Measurements from ENCODE around the gene EIF3J.
A peak's percentile ranks its signal among the peaks of the same experiment; 100 is the strongest.
"Not testable (repeated sequence)": the region's sequence is repeated elsewhere in the genome, so short reads cannot be mapped to it uniquely, and the experiment has no call there.

Gene EIF3J, protein sequence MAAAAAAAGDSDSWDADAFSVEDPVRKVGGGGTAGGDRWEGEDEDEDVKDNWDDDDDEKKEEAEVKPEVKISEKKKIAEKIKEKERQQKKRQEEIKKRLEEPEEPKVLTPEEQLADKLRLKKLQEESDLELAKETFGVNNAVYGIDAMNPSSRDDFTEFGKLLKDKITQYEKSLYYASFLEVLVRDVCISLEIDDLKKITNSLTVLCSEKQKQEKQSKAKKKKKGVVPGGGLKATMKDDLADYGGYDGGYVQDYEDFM

DNA sequence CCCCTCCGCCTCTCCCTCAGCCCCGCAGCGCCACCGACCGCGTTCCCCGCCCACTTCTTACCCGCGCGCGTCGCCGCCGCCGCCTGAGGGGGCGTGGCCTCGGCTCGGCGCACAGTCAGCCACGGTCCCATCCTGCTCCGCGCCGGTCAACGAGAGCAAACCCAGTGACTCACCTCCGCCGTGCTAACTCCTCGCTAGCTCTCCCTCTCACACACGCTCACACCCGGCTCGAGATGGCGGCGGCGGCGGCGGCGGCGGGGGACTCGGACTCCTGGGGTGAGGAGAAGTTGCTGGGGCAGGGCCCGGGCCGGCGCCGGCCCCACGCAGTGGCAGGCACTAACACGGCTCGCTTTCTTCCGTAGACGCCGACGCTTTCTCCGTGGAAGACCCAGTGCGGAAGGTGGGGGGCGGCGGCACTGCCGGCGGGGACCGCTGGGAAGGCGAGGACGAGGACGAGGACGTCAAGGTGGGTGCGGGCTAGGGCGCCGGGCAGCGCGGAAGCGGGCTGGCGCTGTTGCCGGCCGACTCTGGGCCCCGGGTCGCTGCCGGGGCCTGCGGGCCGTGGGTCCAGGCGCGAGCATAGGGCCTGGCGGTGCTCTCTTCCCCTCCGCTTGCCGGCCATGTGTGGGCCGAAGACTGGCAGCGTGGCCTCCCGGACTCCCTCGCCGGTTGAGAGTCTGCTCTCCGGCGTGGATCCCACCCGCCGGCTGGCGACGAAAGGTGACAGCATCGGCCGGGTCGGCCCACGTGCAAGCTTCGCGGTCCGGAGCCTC is at the start of gene EIF3J:
TSS of gene EIF3J (plus strand) at position 186 of the 773 bp plus-strand sequence. CDS start at position 234, 48 bp downstream.
- peak; percentile 78 to 80 for DNase-seq

DNA sequence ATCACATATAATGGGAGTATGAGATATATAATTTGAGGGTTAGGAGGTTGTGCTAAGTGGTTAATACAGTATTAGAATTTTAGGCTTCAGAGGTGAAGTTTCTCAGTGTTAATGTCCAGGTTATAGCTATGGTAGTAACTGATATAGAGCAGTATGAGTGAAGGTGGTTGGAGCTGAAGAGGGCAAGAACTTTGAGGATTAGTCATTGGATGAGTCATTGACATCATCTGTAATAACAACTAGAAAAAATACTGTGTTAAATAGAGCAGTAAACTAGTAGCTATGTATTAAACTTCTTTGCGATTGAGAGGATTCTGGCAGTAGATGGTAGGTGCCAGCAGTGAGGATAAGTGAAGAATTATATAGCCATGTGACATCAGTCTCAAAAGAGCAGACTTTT is 47.5 kb upstream of the EIF3J start:
- DNase-seq: no peak

DNA sequence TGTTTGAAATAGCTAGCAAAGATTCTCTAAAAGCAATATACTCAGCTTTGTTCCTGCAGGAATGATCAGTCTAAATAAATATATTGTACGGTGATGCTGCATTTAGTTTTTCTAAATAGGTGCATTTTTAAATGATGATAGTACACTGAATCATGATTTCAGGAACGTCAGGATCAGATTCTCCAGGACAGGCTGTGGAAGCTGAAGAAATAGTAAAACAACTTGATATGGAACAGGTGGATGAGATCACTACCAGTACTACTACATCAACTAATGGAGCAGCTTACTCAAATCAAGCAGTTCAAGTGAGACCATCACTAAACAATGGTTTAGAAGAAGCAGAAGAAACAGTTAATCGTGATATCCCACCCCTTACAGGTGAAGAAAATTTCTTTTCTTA is 46.3 kb upstream of the EIF3J start:
- no peak for DNase-seq

DNA sequence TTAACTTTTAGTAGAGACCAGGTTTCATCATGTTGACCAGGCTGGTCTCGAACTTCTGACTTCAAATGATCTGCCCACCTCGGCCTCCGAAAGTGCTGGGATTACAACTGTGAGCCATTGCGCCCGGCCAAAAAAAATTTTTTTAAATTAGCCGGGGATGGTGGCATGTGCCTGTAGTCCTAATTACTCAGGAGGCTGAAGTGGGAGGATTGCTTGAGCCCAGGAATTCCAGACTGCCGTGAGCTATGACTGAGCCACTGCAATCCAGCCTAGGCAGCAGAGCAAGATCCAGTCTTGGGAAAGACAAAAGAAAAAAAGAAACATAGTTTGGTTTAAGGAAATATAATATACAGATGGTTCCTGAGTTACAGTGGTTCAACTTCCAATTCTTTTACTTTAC is 44.9 kb upstream of the EIF3J start:
- DNase-seq: no peak

DNA sequence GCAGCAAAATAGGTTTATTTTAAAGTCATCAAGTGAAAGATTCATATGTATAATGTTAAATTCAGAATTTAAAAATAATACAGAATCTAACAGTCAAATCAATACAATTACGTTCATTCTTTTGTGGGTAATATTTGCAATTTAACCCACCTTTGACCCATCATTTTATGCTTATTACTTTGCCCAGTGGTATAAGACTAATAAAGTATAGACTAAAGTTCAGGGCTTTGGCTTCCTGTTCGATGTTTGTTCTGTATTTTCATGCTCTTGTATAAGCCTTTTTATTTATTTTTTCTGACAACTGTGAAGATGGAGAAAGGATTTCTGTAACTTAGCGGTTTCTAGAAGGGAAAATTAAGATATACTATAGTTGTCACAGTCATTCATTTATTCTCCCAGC is 44.3 kb upstream of the EIF3J start:
- DNase-seq: no peak

DNA sequence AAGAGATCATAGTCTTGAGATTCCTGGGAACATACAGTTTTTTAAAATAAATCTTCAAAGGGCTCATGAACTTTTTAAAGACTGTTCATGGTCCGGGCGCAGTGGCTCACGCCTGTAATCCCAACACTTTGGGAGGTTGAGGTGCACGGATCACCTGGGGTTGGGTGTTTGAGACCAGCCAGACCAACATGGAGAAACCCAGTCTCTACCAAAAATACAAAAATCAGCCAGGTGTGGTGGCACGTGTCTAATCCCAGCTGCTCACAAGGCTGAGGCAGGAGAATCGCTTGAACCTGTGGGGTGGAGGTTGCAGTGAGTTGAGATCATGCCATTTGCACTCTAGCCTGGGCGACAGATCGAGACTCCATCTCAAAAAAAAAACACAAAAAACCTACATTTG is 41.4 kb upstream of the EIF3J start:
- no peak for DNase-seq

DNA sequence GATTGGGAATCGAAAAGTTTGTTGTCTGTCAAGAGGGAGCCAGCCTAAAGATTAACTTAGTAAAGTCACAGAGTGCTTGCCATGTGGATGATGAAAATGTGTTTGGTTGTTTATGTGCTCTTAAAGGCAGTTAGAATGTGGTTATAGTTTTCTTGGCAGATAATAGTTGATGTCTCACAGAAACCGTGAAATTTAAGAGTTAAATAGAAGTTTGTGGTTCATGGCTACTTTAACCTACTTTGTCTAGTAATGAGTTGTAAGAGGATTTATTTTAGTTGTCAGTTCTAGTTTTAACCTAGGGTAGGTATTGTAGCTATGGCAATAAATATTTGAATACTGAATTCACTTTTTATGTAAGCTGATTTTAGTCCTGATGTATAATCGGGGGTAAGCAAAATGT is 36.4 kb upstream of the EIF3J start:
- no peak for DNase-seq

DNA sequence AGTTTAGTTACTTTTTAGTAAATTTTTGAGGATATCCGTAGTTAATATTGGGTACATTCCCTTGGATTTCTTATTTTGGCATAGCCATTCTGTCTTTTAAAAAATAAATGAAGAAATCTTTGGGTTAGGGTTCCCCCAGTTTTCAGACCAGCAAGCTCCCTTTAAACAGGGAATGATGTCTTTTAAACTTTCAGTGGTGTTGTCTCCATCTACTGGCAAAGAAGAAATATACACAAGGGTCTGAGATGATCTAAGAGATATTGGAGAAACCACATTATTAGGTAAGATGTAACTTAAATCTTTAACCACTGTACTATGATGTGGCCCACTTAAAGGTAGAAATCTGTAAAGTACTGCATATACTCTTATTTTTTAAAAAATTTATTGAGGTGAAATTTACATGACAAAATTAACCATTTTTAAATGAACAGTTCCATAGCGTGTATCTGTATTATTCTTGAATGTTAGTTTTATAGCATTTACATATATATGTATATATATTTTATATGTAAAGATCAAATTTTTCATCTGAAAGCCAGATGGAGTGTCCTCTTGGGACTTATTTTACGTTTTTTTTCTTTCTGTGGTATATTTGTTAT is 35.1 kb upstream of the EIF3J start:
- DNase-seq: peak; percentile 28 to 47

DNA sequence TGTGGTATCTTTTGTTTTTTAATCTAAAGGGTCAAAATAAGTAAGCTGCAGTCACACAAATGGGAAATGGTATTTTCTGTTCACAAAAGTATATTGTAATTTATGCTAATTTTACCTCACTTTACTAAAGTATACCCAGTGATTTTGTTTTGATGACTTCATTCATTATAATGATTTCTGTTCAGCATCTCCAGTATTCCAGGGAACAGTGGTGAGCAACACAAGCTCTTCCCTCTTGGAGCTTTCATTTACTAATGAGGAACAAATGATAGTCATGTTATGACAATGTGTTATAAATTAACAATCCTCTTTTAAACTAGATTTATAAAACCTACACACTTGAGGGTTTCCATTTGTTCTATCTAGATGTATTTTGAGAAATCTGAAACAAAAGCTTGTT is 20.5 kb upstream of the EIF3J start:
- DNase-seq: no peak

DNA sequence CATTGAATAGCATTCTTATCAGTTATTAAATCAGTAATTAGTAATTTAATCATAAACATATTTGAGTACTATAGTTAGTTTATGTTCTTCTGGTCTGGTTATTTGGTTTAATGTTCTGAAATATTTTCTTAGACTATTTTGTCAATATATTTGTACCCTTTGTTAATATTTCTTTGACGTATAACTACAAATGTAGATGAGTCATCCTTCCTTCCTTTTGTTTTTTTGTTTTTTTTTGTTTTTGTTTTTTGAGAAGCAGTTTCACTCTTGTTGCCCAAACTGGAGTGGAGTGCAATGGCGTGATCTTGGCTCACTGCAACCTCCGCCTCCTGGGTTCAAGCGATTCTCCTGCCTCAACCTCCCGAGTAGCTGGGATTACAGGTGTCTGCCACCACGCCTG is 17.4 kb upstream of the EIF3J start:
- DNase-seq: no peak

DNA sequence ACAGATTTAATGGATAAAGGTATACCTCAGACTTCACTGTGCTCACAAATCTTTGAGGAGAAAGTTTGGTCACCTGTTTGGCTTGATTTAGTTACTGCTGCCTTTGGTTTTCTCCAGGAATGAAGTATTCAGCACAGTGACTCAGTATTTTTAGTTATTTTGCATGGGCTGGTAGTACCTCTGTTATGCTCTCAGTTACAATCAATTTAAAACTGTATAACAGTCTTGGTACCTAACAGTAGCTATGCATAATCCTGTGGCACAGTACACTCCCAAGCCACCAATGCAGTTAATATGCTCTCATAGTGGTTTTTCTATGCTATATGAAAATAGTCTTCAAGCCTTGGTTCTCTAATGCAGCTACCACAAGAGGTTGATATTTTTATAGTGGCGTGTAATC is 11.9 kb upstream of the EIF3J start:
- no peak for DNase-seq

DNA sequence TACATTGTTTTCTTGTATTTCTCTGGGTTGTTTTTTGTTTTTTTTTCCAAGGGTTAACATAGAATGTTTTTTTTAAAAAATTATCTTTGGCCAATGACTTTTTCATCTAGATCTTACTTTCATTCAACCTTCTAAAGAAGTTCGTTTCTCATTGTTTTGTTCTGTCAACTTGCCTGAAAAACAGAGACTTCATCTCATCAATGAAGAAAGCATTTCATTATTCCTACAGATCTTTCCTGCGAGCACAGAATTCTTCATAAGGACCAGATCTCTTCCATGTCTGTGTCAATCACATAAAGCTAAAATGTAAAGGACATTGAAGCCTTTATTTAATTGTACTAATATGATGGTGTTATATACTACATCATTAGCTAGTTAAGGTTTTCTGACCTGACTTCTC is 9.7 kb upstream of the EIF3J start:
- DNase-seq: no peak

DNA sequence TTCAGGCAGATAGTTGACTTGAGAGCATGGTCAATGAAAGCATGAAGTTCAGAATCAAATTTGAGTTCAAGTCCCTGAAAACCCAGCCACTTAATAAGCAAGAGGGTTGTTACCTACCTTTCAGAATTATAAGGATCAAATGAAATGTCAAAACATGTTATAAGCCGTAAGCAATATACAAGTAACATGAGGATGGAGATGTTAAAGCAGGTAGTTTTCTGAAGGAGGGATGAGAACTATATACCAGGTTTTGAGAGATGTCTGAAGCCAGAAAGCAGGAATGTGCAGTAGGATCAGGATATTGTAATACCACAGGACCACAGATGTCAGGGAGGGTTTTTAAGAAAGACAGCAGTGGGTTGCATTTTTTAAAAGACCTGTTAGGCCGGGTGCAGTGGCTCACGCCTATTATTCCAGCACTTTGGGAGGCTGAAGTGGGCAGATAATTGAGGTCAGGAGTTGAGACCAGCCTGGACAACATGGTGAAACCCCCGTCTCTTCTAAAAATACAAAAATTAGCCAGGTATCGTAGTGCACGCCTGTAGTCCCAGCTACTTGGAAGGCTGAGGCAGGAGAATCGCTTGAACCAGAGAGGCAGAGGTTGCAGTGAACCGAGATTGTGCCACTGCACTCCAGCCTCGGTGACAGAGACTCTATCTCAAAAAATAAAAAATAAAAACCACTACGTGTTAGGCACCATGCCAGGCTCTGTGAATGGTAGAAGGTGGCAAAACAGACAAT is 6.9 kb upstream of the EIF3J start:
- DNase-seq: no peak

DNA sequence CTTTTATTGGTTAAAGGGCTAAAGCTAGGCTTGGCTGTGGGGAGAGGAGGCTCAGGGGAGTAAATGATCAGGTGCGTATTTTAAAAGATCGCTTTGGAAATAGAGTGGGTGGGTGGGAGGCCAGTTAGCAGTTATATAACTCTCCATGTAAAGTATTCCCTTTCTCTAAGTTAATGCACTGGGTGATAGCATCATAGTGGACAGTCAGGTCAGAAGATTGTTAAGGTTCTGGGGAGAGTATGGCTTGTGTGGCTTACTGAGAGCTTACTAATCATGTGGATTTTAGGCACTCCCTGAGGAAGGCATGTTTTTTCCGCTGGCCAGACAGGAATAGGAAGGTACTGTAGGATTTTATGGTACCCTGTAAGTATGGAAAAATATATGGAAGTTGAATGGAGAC is 6.3 kb upstream of the EIF3J start:
- DNase-seq: no peak

DNA sequence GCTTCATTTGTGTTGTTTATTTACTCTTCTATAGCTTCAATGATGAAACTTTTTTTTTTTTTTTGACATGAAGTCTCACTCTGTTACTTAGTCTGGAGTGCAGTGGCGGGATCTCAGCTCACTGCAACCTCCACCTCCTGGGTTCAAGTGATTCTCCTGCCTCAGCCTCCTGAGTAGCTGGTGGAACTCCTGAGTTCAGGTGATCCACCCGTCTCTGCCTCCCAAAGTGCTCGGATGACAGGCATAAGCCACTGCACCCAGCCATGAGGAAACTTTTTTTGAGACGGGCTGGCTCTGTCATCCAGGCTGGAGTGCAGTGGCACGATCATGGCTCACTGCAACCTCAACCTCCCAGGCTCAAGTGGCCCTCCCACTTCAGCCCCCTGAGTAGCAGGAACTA is 4.7 kb upstream of the EIF3J start:
- not testable (repeated sequence) for DNase-seq

DNA sequence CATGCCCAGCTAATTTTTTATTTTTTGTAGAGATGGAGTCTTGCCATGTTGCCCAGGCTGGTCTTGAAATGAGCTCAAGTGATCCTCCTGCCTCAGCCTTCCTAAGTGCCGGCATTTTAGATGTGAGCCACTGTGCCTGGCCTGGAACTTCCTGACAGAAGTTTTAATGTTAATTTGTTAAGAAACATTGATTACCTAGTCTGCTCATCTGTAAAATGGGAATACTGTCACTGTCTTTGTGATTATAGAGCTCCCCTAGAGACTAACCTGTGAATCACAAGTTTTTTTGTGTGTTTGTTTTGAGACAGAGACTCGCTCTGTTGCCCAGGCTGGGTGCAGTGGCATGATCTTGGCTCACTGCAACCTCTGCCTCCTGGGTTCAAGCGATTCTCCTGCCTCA is 4.3 kb upstream of the EIF3J start:
- DNase-seq: no peak

DNA sequence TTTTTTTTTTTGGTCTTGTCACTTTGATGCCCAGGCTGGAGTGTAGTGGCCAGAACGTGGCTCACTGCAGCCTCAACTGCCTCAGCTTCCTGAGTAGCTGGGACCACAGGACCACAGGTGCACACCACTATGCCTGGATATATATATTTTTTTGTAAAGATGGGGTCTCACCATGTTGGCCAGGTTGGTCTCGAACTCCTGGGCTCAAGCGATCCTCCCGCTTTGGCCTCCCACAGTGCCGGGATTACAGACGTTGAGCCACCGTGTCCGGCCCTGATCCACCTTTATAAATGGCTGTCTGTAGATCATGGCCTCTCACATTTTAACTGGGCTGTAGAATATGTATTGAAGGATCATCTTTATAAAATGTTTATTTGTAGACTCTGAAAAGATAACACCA is 1.9 kb upstream of the EIF3J start:
- DNase-seq: no peak

DNA sequence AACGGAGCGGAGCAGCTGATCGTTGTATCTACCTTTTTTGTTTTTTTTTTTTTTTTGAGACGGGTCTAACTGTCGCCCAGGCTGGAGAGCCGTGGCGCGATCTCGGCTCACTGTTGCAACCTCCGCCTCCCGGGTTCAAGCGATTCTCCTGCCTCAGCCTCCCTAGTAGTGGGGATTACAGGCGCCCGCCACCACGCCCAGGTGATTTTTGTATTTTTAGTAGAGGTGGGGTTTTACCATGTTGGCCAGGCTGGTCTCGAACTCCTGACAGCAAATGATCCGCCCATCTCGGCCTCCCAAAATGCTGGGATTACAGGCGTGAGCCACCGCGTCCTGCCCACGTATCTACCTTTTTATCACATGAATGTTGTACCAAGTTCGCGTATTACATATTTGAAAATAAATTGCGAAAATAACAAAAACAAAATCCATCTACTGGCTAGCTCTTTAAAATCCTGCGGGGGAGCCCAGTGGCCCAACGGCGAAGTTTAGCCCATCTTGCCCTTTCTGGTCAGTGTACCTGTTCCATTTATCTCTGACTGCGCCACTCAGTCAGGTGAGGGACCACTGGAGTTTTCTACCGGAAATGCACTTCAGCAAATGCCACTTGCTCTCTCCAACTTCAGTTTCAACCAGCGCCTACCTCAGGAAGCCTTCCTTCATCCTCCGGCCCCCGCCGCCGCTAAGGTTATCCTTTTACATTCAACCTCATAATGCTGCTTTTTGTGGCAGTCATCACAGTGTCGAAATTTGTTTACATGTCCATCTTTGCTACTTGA is 1.2 kb upstream of the EIF3J start:
- no peak for DNase-seq

DNA sequence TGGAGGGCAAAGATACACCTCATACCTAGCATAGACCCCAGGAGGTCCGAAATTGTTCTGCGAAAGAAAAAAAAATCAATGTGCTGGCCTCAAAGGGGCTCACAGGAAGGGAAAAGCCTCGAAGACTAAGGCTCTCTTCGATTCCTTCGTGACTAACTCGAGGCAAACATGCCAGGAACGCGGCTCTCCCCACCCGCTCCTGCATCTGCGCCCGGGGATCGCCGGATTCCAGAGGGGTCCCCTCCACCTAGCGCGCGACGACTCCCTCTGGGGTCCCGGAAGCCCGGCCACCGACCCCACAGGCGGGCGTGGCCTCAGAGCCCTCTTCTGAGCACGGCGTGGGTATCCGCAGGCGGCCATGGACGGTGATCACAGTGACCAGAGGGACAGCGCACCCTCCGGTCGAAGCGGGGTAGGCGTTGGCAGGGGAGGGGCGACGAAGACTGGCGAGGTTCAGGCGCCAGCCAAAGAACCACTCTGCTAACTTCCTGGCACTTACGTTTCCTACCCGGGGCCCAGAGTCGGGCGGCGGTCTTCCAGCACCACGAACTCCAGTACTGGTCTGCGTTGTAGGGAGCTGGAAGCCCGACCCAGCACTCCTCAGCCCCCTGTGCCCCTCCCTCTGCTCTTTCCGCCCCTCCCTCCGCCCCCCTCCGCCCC is 515 bp upstream of the EIF3J start:
- DNase-seq: peak in 1 of 2 experiments; percentile 76

DNA sequence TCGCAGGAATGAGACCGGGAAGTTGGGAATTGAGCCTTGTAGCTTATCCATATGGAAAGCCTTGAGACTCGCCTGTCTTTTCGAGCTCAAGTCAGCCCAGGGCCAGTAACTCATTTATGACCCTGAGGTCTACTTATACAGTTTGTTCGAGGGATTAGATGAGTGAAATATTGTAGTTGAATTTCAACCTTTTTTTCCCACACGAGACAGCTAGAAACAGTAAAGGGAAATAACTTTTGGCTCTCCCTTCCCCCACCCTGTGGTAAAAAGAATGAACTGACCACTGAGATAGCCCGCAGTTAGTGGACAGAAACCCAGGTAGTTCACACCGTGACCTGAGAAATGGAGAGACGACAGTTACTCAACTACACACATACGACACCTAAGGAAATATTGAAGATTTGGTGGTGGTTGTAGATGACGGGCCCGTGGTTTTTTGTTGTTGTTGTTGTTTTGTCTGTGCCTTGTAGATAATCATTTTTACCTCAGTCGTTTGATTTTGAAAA is 841 bp downstream of the EIF3J start:
- no peak for DNase-seq

DNA sequence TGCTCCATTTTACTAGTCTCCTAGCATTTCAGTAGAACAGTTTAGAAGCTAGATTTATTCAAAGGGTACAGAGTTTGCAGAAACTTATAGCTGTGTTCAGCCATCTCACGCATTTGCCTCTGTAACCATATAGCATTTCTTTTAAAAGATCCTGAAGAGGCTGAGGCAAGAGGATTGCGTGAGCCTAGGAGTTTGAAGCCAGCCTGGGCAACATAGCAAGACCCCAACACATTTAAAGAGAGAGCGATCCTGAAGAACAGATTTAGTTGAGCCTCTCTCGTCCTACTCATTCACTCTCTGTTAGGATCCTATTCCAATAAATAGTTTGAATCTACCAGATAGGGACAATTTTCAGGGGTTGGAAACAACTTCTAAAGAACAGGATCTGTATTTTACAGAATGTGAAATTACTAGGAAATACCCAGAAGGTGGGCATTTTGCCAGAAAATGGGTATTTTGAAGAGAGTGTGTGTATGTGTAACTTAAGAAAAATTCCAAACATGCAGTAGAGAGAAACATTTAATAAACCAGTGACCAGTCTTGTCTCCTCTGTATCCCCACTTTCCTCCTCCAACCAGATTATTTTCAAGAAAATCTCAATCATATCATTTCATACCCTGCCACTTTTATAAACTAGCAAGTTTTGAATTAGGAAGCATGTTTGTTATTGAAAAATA is 4.5 kb downstream of the EIF3J start:
- DNase-seq: no peak

Measured in Kasumi-1 (cell line).